WTC11 (cell line): ENCODE results near the gene FXN. TPM values are rescaled to one million over a fixed set of nuclear protein-coding genes. Genes with fewer than 3 reads are reported as not detected.
A peak's percentile ranks its signal among the peaks of the same experiment; 100 is the strongest.

Experiments
- ATAC-seq: fragments of 200-7000 bp; cut with Tn5 transposase; 2 replicates; pipeline ENCODE4 v1.10.0; 2021; ENCODE audit warnings: mild to moderate bottlenecking, moderate library complexity
- CTCF ChIA-PET: fragments of 300-600 bp; sonication (Branson Sonifier 250); formaldehyde crosslinking; loops from one replicate; lab custom pipeline; 2021; ENCODE audit warnings: antibody characterized with exemption; lab: Charles Lee
- POLR2A ChIA-PET: fragments of 350-600 bp; sonication (Branson Sonifier 250); formaldehyde crosslinking; loops from one replicate; lab custom pipeline; 2021; ENCODE audit warnings: antibody characterized with exemption; lab: Charles Lee
- DNase-seq: peaks from one replicate; pipeline ENCODE4 v3.0.0; 2021; ENCODE audit warnings: low spot score
- H3K27ac Mint-ChIP-seq: 2 replicates; pipeline ENCODE4 v1.8.0; 2021; ENCODE audit warnings: mixed read lengths
- H3K27me3 Mint-ChIP-seq: 2 replicates; pipeline ENCODE4 v1.8.0; 2021; ENCODE audit warnings: low read depth, mild to moderate bottlenecking, moderate library complexity, mixed read lengths
- H3K36me3 Mint-ChIP-seq: 2 replicates; pipeline ENCODE4 v1.8.0; 2021; ENCODE audit warnings: mixed read lengths
- H3K4me1 Mint-ChIP-seq: 2 replicates; pipeline ENCODE4 v1.8.0; 2022; ENCODE audit warnings: mixed read lengths
- H3K4me3 Mint-ChIP-seq: 2 replicates; pipeline ENCODE4 v1.8.0; 2021; ENCODE audit warnings: mild to moderate bottlenecking, moderate library complexity, mixed read lengths
- H3K9me3 Mint-ChIP-seq: 2 replicates; pipeline ENCODE4 v1.8.0; 2021; ENCODE audit warnings: mixed read lengths
- FOXJ3 ChIP-seq: sonication (generic); formaldehyde crosslinking; IDR thresholded peaks from 2 replicates; pipeline ENCODE4 v1.9.0; 2021; ENCODE audit warnings: missing genetic modification reagents, mild to moderate bottlenecking, borderline replicate concordance
- HMGA2 ChIP-seq: fragments of 250-450 bp; sonication (Bioruptor Pico); IDR thresholded peaks from 2 replicates; pipeline ENCODE4 v1.4.0; 2021; ENCODE audit warnings: mild to moderate bottlenecking, moderate library complexity
- MXD4 ChIP-seq: fragments of 250-450 bp; sonication (Bioruptor Pico); IDR thresholded peaks from 2 replicates; pipeline ENCODE4 v1.8.0; 2021; ENCODE audit warnings: mild to moderate bottlenecking, moderate library complexity, borderline replicate concordance
- NR2C2 ChIP-seq: sonication (generic); formaldehyde crosslinking; IDR thresholded peaks from 2 replicates; pipeline ENCODE4 v1.8.0; 2022; ENCODE audit warnings: mild to moderate bottlenecking, missing genetic modification reagents
- RELA ChIP-seq: sonication (generic); formaldehyde crosslinking; IDR thresholded peaks from 2 replicates; pipeline ENCODE4 v1.8.1; 2022; ENCODE audit warnings: missing genetic modification reagents, mild to moderate bottlenecking, borderline replicate concordance
- SP1 ChIP-seq: sonication (generic); formaldehyde crosslinking; conservative IDR thresholded peaks from 2 replicates; pipeline ENCODE4 v1.8.1; 2022; ENCODE audit warnings: missing genetic modification reagents
- TEAD4 ChIP-seq: sonication (generic); formaldehyde crosslinking; IDR thresholded peaks from 2 replicates; pipeline ENCODE4 v1.8.0; 2022; ENCODE audit warnings: mild to moderate bottlenecking, missing genetic modification reagents
- ZNF121 ChIP-seq: sonication (generic); formaldehyde crosslinking; IDR thresholded peaks from 2 replicates; pipeline ENCODE4 v1.8.0; 2023; ENCODE audit warnings: missing genetic modification reagents
- ZNF219 ChIP-seq: sonication (generic); formaldehyde crosslinking; IDR thresholded peaks from 2 replicates; pipeline ENCODE4 v1.8.0; 2023; ENCODE audit warnings: missing genetic modification reagents, mild to moderate bottlenecking, borderline replicate concordance
- ZNF232 ChIP-seq: sonication (generic); formaldehyde crosslinking; IDR thresholded peaks from 2 replicates; pipeline ENCODE4 v1.8.0; 2022; ENCODE audit warnings: mild to moderate bottlenecking, missing genetic modification reagents
- ZNF263 ChIP-seq: sonication (generic); formaldehyde crosslinking; IDR thresholded peaks from 2 replicates; pipeline ENCODE4 v1.8.1; 2022; ENCODE audit warnings: low read depth, mild to moderate bottlenecking, moderate library complexity, missing genetic modification reagents
- ZNF317 ChIP-seq: sonication (generic); formaldehyde crosslinking; IDR thresholded peaks from 2 replicates; pipeline ENCODE4 v1.8.1; 2023; ENCODE audit warnings: low read depth, mild to moderate bottlenecking, moderate library complexity, missing genetic modification reagents, borderline replicate concordance
- total RNA-seq: library from RNA; stranded (reverse); gene quantifications from 3 replicates; pipeline ENCODE4 v1.2.3, GENCODE V29; 2021
- TF ChIP-seq, protein P1 (sequence below): sonication (generic); formaldehyde crosslinking; IDR thresholded peaks from 2 replicates; pipeline ENCODE4 v1.8.1; 2022; ENCODE audit warnings: mild to moderate bottlenecking, moderate library complexity, missing genetic modification reagents
- TF ChIP-seq, protein P2 (sequence below): sonication (generic); formaldehyde crosslinking; IDR thresholded peaks from 2 replicates; pipeline ENCODE4 v1.8.1; 2022; ENCODE audit warnings: missing genetic modification reagents, borderline replicate concordance
- TF ChIP-seq, protein P3 (sequence below): sonication (generic); formaldehyde crosslinking; conservative IDR thresholded peaks from 2 replicates; pipeline ENCODE4 v1.8.1; 2023; ENCODE audit warnings: mild to moderate bottlenecking, low read depth, missing genetic modification reagents, moderate library complexity
- TF ChIP-seq, protein P4 (sequence below): sonication (generic); formaldehyde crosslinking; IDR thresholded peaks from 2 replicates; pipeline ENCODE4 v1.8.0; 2022; ENCODE audit warnings: mild to moderate bottlenecking, missing genetic modification reagents
- TF ChIP-seq, protein P5 (sequence below): sonication (generic); formaldehyde crosslinking; IDR thresholded peaks from 2 replicates; pipeline ENCODE4 v1.8.1; 2023; ENCODE audit warnings: mild to moderate bottlenecking, missing genetic modification reagents, borderline replicate concordance
- TF ChIP-seq, protein P6 (sequence below): sonication (generic); formaldehyde crosslinking; IDR thresholded peaks from 2 replicates; pipeline ENCODE4 v1.8.0; 2023; ENCODE audit warnings: missing genetic modification reagents, mild to moderate bottlenecking, borderline replicate concordance

Gene FXN
- total RNA-seq, 1 experiment from 2014 or later, result 30.6 TPM

DNA sequence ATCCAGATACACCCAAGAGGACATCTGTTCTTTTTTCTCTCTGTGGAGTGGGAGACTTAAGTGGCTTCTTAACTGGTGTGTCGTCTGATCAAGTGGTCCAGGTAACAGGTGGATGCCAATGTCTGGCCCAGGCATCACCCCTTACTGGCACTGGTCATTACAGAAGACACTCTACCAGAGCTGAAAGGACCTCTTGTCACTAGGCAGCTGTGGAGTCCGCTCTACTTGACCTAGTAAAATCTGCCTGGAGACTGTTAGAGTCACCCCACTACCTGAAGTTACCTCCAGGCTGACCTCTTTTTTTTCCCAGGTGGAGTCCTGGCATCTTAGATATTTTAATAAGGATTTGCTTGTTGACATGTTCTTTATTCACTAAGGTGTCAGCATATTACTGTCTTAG lies 22.5 kb downstream of the FXN start:
- Mint-ChIP-seq H3K4me3 (no peak overlapping the region), H3K9me3 (no peaks in the 10 kb centered on the region), H3K4me1 (peaks cover 17% of the 10 kb centered on the region), H3K36me3 (peaks cover 36% of the 10 kb centered on the region), H3K27ac (no peak overlapping the region; the same call in 1 of the 2 replicates), H3K27me3 (no peaks in the 10 kb centered on the region)
- ChIA-PET CTCF (interaction anchor here (0.9 to 1.1 kb wide), 2 partner anchors 100 to 135 kb away, joined by 3 read pairs; no protein-coding TSS in a partner anchor), POLR2A (no interaction called here)
- TF ChIP-seq, protein P1, sequence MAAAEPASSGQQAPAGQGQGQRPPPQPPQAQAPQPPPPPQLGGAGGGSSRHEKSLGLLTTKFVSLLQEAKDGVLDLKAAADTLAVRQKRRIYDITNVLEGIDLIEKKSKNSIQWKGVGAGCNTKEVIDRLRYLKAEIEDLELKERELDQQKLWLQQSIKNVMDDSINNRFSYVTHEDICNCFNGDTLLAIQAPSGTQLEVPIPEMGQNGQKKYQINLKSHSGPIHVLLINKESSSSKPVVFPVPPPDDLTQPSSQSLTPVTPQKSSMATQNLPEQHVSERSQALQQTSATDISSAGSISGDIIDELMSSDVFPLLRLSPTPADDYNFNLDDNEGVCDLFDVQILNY (CRISPR knock-in tag), result no peak
- TF ChIP-seq, protein P2, sequence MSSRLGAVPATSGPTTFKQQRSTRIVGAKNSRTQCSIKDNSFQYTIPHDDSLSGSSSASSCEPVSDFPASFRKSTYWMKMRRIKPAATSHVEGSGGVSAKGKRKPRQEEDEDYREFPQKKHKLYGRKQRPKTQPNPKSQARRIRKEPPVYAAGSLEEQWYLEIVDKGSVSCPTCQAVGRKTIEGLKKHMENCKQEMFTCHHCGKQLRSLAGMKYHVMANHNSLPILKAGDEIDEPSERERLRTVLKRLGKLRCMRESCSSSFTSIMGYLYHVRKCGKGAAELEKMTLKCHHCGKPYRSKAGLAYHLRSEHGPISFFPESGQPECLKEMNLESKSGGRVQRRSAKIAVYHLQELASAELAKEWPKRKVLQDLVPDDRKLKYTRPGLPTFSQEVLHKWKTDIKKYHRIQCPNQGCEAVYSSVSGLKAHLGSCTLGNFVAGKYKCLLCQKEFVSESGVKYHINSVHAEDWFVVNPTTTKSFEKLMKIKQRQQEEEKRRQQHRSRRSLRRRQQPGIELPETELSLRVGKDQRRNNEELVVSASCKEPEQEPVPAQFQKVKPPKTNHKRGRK (CRISPR knock-in tag), result no peak
- TF ChIP-seq RELA (CRISPR knock-in tag) (no peak), NR2C2 (CRISPR knock-in tag) (no peak), SP1 (CRISPR knock-in tag) (no peak), HMGA2 (CRISPR knock-in tag) (no peak)
- TF ChIP-seq, protein P3, sequence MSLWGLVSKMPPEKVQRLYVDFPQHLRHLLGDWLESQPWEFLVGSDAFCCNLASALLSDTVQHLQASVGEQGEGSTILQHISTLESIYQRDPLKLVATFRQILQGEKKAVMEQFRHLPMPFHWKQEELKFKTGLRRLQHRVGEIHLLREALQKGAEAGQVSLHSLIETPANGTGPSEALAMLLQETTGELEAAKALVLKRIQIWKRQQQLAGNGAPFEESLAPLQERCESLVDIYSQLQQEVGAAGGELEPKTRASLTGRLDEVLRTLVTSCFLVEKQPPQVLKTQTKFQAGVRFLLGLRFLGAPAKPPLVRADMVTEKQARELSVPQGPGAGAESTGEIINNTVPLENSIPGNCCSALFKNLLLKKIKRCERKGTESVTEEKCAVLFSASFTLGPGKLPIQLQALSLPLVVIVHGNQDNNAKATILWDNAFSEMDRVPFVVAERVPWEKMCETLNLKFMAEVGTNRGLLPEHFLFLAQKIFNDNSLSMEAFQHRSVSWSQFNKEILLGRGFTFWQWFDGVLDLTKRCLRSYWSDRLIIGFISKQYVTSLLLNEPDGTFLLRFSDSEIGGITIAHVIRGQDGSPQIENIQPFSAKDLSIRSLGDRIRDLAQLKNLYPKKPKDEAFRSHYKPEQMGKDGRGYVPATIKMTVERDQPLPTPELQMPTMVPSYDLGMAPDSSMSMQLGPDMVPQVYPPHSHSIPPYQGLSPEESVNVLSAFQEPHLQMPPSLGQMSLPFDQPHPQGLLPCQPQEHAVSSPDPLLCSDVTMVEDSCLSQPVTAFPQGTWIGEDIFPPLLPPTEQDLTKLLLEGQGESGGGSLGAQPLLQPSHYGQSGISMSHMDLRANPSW (CRISPR knock-in tag), result no peak
- ATAC-seq, result no peak
- no peak for DNase-seq

DNA sequence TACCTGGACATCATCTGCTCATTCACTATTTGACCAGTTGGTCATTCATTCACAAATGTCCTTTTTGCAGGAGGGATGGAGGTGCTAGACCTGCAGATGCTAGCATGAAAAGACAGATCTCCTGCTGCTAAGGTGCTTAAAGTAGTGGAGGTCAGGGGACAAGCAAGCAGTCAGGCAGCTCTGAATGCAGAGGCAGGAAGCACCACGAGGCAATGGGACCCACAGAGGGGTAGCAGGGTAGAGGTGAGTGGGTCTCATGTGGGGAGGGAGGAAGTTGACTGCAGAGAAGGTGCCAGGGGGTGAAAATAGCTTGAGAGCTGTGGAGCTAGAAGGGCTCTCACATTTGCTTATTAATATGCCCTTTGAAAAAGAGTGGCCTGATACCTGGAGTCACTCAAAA lies 25.2 kb downstream of the FXN start:
- CTCF ChIA-PET, result interaction anchor here (1.5 to 1.6 kb wide), 4 partner anchors 29 to 163 kb away, joined by 4 to 5 read pairs (median 5); no protein-coding TSS in a partner anchor
- no peak for DNase-seq
- peak; percentile 80 for ATAC-seq
- Mint-ChIP-seq H3K9me3 (no peaks in the 10 kb centered on the region), H3K4me1 (peaks cover 35% of the 10 kb centered on the region), H3K36me3 (peaks cover 42% of the 10 kb centered on the region), H3K27me3 (no peaks in the 10 kb centered on the region), H3K27ac (peak overlapping the region; percentile 82), H3K4me3 (no peak overlapping the region)
- TF ChIP-seq, protein P4, sequence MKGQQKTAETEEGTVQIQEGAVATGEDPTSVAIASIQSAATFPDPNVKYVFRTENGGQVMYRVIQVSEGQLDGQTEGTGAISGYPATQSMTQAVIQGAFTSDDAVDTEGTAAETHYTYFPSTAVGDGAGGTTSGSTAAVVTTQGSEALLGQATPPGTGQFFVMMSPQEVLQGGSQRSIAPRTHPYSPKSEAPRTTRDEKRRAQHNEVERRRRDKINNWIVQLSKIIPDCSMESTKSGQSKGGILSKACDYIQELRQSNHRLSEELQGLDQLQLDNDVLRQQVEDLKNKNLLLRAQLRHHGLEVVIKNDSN, result no peak
- no peak for TF ChIP-seq TEAD4 (CRISPR knock-in tag)
- TF ChIP-seq MXD4 (CRISPR knock-in tag), result no peak
- no peak for TF ChIP-seq ZNF219 (CRISPR knock-in tag)
- TF ChIP-seq ZNF121 (CRISPR knock-in tag), result no peak
- no peak for TF ChIP-seq ZNF317
- POLR2A ChIA-PET, result no interaction called here

DNA sequence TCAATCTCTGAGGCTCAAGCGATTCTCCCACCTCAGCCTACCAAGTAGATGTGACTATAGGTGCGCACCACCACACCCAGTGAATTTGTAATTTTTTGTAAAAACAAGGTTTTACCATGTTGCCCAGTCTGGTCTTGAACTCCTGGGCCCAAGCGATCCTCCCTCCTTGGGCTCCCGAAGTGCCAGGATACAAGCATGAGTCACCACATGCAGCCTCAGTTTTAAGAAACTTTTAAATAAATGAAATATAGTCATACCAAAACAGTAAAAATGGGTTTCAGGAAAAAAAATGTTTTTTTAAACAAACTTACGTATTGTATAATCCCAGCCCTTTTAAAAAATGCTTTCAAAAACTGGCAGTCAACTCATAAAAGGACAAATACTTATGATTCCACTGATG lies 26.6 kb downstream of the FXN start:
- H3K4me3 Mint-ChIP-seq, result no peak overlapping the region
- ATAC-seq (no peak), DNase-seq (no peak)
- H3K9me3 Mint-ChIP-seq, result no peaks in the 10 kb centered on the region
- ChIA-PET CTCF (no interaction called here), POLR2A (no interaction called here)
- peaks cover 42% of the 10 kb centered on the region for H3K36me3 Mint-ChIP-seq
- no peaks in the 10 kb centered on the region for H3K27me3 Mint-ChIP-seq
- H3K27ac Mint-ChIP-seq, result no peak overlapping the region
- H3K4me1 Mint-ChIP-seq, result peaks cover 43% of the 10 kb centered on the region
- TF ChIP-seq, protein P5, sequence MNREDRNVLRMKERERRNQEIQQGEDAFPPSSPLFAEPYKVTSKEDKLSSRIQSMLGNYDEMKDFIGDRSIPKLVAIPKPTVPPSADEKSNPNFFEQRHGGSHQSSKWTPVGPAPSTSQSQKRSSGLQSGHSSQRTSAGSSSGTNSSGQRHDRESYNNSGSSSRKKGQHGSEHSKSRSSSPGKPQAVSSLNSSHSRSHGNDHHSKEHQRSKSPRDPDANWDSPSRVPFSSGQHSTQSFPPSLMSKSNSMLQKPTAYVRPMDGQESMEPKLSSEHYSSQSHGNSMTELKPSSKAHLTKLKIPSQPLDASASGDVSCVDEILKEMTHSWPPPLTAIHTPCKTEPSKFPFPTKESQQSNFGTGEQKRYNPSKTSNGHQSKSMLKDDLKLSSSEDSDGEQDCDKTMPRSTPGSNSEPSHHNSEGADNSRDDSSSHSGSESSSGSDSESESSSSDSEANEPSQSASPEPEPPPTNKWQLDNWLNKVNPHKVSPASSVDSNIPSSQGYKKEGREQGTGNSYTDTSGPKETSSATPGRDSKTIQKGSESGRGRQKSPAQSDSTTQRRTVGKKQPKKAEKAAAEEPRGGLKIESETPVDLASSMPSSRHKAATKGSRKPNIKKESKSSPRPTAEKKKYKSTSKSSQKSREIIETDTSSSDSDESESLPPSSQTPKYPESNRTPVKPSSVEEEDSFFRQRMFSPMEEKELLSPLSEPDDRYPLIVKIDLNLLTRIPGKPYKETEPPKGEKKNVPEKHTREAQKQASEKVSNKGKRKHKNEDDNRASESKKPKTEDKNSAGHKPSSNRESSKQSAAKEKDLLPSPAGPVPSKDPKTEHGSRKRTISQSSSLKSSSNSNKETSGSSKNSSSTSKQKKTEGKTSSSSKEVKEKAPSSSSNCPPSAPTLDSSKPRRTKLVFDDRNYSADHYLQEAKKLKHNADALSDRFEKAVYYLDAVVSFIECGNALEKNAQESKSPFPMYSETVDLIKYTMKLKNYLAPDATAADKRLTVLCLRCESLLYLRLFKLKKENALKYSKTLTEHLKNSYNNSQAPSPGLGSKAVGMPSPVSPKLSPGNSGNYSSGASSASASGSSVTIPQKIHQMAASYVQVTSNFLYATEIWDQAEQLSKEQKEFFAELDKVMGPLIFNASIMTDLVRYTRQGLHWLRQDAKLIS, result no peak
- TF ChIP-seq FOXJ3 (CRISPR knock-in tag) (no peak), ZNF263 (no peak), SP1 (CRISPR knock-in tag) (no peak), ZNF232 (CRISPR knock-in tag) (no peak)
- TF ChIP-seq, protein P6, sequence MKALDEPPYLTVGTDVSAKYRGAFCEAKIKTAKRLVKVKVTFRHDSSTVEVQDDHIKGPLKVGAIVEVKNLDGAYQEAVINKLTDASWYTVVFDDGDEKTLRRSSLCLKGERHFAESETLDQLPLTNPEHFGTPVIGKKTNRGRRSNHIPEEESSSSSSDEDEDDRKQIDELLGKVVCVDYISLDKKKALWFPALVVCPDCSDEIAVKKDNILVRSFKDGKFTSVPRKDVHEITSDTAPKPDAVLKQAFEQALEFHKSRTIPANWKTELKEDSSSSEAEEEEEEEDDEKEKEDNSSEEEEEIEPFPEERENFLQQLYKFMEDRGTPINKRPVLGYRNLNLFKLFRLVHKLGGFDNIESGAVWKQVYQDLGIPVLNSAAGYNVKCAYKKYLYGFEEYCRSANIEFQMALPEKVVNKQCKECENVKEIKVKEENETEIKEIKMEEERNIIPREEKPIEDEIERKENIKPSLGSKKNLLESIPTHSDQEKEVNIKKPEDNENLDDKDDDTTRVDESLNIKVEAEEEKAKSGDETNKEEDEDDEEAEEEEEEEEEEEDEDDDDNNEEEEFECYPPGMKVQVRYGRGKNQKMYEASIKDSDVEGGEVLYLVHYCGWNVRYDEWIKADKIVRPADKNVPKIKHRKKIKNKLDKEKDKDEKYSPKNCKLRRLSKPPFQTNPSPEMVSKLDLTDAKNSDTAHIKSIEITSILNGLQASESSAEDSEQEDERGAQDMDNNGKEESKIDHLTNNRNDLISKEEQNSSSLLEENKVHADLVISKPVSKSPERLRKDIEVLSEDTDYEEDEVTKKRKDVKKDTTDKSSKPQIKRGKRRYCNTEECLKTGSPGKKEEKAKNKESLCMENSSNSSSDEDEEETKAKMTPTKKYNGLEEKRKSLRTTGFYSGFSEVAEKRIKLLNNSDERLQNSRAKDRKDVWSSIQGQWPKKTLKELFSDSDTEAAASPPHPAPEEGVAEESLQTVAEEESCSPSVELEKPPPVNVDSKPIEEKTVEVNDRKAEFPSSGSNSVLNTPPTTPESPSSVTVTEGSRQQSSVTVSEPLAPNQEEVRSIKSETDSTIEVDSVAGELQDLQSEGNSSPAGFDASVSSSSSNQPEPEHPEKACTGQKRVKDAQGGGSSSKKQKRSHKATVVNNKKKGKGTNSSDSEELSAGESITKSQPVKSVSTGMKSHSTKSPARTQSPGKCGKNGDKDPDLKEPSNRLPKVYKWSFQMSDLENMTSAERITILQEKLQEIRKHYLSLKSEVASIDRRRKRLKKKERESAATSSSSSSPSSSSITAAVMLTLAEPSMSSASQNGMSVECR, result no peak
